22Rv1 (cell line): Measurements from ENCODE around the gene SLC2A8.

ENCODE experiments used
- ZFX ChIP-seq: fragments of 450-650 bp; IDR thresholded peaks from 2 replicates; pipeline ENCODE4 v1.6.1; 2017; ENCODE audit warnings: antibody characterized with exemption, borderline replicate concordance
- TF ChIP-seq, protein P1 (sequence below): fragments of 450-650 bp; IDR thresholded peaks from 2 replicates; pipeline ENCODE4 v1.5.1; 2017; ENCODE audit warnings: mild to moderate bottlenecking

DNA sequence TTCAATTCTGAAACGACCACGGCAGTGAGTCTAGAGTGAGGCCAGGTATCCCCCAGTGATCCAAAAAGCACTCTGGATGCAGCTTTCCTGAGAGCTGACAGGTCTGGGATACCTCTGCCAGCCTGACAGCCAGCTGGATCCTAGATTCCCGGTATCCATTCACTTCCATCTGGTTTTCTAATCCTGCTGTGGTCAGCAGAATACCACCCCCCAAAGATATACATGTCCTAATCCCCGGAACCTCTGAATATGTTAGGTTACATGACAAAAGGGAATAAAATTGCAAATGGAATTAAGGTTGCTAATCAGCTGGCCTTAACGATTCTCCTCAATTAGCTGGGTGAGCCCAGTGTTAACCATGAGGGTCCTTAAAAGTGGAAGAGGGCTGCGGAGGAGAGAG, 25.8 kb downstream of the SLC2A8 start:
- TF ChIP-seq, protein P1, sequence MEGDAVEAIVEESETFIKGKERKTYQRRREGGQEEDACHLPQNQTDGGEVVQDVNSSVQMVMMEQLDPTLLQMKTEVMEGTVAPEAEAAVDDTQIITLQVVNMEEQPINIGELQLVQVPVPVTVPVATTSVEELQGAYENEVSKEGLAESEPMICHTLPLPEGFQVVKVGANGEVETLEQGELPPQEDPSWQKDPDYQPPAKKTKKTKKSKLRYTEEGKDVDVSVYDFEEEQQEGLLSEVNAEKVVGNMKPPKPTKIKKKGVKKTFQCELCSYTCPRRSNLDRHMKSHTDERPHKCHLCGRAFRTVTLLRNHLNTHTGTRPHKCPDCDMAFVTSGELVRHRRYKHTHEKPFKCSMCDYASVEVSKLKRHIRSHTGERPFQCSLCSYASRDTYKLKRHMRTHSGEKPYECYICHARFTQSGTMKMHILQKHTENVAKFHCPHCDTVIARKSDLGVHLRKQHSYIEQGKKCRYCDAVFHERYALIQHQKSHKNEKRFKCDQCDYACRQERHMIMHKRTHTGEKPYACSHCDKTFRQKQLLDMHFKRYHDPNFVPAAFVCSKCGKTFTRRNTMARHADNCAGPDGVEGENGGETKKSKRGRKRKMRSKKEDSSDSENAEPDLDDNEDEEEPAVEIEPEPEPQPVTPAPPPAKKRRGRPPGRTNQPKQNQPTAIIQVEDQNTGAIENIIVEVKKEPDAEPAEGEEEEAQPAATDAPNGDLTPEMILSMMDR, result no peak
- no peak for TF ChIP-seq ZFX
